Activated CD8-positive, alpha-beta memory T cell treated with anti-CD3 and anti-CD28 coated beads, Interleukin-2, amount 50 U/mL, for 24 hours (primary cell): ENCODE results near the gene CCDC92B.
A peak's percentile ranks its signal among the peaks of the same experiment; 100 is the strongest.

ENCODE experiments used
- DNase-seq: peaks from one replicate; pipeline ENCODE4 v3.0.0-alpha.2; 2020; ENCODE audit errors: extremely low read depth

Gene CCDC92B

DNA sequence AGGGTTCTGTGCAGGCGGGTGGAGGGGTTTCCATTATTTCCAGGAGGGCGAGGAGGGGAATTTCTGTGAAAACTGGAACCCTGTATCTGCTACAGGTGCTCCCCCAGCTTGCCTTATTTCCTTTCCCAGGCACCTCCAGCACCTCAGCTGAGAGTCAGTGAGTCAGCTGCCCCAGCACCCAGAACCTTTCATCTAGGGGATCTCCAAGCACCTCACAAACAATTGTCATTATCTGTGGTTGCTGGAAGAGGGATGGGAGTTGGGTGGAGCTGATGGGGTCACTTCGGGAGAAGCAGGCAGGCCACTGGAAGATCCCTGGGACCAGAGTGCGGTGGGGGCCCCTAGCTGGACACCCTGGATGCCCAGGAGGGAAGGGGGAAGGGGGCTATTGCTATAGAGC lies 27.8 kb downstream of the CCDC92B start:
- DNase-seq, result no peak

DNA sequence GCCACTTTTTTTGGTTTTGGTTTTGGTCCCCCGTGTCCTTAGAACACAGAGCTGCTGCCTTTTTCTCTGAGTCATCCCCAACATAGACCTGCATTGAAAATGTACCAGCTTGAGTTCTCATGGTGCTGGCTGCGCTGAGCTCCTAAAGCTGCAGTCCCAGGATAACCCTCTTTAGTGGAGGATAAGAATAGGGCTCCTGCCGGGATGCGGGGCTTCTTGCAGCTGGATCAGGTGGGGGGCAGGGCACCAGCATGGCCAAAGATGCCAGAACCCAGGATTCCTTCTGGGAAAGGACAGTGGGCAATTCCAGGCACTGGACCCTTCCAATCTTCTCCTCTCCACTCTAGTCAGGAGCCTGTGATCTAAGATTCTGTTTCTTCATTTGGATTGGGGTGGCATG lies 29.6 kb downstream of the CCDC92B start:
- DNase-seq, result no peak

DNA sequence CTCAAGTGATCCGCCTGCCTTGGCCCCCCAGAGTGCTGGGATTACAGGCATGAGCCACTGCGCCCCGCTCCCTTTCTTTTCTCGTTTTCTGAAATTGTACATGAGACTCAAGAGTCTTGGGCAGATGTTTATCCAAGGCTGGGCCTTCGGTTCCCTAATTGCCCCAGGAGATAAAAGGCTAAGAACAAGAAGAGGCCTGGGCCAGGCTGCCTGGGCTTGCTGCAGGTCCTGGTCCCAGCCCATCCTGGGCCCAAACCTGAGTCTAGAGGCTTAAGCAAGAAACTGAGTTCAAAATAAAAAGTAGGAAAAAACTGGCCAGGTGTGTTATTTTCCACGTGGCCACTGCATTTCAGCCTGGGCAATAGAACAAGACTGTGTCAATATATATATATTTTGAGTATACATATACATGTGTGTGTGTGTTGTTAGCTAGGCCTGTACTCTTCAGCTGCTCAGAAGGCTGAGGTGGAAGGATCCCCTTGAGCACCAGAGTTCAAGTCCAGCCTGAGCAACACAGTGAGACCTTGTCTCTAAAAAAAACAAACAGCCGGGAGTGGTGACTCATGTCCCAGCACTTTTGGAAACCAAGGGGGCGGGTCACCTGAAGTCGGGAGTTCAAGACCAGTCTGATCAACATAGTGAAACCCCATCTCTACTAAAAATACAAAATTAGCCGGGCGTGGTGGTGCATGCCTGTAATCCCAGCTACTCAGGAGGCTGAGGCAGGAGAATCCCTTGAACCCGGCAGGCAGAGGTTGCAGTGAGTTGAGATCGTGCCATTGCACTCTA lies 31.1 kb downstream of the CCDC92B start:
- no peak for DNase-seq

DNA sequence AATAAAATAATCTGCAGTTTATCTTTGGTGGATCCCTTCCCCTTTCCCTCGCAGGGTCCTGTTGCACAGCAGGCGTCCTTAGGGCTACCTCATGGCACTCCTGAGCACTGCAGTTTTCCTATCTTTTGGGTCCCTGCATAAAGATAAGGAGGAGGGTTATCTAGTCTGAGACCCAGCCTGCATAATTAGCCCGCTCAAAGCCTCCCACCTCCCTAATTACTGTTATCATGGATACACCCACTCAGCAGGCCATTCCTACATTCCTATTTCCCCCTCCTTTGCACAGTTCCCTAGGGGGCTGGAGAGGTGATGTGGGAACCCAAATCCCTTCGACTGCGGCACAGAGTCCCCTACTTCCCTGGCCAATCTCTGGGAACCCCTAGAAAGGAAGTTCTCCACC lies 32.8 kb downstream of the CCDC92B start:
- DNase-seq, result no peak

DNA sequence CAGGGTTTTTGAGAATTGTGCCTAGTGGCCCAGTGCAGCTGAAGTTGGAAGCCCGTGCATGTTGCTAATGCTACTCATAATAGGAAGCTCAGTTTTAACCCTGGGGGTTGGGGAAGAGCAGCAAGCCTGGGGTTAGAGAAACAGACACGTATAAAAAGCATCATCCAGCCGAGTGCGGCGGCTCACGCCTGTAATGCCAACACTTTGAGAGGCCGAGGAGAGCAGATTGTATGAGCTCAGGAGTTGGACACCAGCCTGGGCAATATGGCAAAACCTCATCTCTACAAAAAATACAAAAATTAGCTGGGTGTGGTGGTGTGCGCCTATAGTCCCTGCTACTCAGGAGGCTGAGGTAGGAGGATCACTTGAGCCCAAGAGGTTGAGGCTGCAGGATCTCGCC lies 35.6 kb downstream of the CCDC92B start:
- no peak for DNase-seq

DNA sequence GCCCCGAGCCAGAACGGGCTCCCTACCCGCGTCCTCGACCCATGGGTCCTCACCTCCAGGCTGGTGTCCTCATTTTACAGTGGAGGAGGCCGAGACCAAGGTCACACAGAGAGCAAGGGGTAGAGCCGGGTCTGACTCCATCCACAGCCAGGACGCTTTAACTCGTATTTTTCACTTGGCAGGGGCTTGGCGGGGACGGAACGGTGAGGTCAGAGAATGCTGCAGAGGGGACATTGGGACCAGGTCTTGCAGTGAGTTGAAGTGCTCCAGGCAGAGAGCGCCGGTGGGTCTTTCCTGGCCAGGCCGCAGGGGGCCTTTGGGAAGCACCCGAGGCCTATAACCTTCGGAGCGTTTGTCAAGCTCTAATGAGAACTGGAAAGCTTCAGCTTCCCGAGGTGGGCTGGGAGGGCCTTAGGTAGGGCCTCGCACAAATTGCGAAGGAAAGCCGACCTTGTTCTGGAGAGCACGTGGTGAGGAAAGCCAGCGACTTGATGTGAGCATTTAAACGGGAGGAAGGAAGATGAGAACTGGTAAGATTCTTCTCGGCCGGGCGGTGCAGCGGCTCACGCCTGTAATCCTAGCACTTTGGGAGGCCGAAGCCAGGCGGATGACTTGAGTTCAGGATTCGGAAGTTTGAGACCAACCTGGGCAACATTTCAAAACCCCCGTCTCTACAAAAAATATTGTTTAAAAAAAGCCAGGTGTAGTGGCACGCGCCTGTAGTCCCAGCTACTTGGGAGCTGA lies 37.0 kb downstream of the CCDC92B start:
- DNase-seq, result no peak

DNA sequence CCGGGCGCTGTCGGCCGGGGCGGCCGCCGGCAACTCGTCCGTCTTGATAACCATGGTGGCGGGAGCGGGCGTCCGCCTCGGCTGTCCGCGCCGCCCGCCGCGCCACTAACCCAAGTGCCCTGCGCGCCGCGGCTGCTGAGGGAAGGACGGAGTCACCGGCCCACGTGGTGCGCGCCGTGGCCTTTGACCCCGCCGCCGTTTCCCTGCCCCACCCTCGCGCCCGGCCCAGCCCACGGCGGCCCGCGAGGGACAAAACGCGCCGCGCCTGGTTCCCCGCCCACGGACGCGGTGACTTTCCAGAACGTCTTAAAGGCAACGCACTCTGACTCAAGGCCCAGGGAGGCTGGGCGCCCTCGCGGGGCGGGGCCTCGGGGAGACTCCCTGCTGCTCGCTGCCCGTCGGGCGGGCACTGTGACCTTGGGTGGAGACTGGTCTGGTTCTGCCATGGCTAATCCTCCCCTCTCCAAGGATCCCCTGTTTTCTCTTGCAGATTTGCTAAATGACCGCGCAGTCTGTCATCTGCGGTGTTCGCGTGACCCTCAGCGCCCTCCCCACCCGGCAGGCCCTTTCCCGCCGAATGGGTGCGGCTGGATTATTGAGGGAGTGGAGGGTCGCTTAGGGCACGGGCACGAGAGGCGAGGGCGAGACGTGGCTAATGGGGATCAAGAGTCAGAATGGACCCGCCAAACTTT lies 37.7 kb downstream of the CCDC92B start, which contains the start of gene CLUH:
Gene CLUH, minus strand, starts transcription at position 157 of the 692 bp plus-strand sequence. Its CDS starts 103 bp downstream, at position 54.
- peak; percentile 90 for DNase-seq

DNA sequence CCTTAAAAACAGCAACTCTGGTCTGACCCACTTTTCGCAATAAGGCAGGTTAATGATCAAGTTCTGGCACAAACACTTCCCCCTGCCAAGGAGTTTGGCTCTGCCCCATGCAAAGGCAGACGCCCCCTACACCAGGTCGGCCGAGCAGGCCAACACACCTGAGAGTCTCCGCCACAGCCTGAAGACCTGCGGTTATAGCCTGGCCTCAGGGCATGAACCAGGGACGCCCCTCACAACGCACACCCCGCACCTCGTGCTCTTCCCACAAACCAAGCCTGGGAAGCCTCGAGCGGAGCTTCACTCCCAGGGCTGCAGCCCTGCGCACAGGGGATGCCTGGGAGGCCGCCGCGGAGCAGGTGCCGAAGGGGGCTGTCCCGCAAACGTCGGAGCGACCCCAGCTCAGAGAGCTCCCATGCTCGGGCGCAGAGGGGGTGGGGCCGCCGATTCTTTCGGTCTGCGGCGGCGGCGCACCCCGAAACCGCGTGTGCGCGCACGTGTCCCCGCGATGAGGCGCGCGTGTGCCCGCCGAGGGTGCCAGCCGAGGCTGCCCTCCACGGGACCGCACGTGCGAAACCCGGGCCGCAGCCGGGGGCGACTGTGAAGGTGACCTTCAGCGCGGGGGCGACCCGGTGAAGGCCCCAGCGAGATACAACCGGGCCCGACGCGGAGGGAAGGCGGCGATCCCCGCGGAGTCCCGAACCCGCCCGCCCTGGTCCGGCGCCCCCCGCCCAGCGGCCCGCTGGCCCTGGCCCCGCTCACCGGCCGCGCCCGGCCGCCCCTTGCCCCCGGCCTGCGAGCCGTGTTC lies 38.4 kb downstream of the CCDC92B start:
- no peak for DNase-seq

DNA sequence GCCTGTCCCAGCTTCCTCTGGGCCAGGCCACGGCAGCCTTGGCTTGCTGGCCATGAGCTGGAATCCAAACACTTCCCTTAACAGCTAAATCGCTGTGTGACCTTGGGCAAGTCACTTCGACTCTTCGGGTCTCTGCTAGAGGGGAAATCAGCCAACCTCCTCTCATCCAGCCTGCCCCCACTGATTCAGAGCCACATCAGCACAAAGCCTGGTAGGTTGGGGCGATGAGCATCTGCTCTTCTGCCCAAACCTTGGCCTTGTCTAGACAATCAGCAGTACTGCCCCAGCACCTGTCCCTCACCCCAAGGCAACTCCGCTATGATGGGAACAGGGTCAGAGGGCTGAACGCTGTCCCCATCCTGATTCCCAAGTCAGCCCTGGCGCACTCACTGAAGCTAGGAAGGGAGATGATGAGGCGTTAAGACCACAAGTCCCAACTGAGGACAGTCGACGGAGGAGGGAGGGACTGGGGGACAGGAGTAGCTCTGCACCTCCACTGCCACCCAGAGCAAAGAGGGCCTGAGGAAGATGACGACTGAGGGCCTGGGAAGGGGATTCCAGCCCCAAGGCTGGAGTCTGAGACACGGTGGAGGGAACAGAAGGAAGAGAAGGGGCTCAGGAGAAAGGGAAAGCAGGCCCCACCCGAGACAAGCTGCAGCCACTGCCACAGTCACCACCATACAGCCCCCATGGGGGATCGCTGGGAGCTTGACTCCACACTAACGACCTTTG lies 39.2 kb downstream of the CCDC92B start:
- DNase-seq, result no peak

DNA sequence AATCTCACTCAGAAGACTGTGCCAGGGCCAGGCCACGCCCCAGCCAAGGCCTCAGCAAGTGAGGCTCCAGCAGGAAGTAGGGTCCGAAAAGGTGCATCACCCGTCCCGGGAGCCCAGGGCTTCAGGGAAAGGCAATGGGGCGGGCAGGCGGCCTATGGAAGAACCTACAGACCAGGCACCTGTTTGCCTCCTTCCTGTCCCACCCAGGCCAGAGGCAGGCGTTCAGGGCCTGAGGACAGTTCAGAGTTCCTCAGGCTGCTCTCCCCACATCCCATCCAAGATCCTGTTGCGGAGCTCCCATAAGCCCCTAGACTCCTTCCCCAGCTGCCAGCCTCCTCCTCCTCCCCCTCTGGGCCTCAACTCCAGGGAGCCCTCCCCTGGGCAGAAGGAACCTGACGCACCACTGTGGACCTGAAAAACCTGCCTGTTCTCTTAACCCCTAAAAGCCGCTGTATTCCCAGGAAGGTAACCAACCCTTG lies 40.2 kb downstream of the CCDC92B start:
- DNase-seq, result no peak

DNA sequence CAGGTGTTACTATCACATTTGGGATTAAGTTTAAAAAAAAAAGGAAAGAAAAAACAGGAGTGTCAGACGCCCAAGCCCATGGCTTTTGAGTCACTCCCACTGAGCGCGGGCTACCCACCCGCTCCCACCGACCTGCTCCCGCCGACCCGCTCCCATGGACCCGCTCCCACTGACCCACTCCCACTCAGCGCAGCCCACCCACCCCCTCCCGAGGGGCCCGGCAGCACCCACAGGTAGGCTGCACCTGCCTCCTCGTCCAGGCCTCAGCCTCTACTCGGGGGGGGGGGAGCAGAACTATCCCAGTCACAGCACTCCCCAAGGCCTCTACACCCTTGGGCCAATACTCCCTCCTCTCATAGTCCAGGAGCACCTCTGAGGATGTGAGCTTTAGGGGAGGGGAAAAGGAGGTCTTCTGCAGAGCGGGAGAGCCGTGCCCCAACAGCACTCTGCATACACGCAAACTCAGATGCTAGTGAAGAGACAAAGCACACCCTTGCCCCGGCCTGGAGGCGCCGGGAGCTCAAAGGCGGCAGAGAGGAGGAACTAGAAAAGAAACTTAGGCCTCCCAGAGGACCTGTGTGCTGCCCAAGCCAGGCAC lies 40.8 kb downstream of the CCDC92B start:
- no peak for DNase-seq

DNA sequence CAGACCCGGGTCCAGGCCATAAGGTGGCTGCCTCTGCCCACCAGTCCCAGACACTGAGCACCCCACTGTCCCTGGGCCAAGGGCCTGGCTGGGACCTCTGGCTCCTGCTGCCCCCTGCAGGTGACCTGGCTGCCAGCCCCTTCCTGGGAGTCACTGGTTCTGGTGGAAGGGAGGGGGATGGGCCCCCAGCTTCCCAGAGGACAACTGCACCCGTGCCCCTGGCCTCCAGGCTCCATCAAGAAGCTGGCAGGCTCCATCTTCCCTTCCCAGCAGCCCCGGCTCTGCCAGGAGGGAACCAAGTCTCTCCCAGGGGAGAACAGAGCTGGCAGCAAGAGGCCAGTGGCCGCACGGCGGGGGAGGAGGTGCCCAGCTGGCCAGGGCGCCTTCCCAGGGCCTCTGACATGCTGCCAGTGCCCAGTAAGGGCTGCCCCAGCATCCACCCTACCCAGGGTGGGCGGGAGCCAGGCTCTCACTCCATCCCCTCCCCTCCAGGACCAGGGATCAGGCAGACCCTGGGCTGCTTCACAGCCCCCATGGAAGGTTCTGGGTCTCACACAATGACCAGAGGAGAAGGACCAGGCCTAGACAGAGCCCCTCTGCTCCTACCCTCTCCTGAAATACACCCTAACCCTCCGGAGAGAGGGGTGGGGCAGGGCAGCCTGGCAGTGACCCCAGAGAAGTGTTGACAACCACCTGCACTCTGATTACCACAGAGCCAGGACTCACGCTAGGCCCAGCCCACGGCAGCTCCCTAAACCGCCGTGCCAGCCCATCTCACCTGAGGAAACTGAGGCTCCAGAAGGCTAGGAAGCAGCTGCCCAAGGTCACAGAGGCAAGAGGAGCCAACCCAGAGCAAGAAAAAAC lies 41.5 kb downstream of the CCDC92B start:
- no peak for DNase-seq

DNA sequence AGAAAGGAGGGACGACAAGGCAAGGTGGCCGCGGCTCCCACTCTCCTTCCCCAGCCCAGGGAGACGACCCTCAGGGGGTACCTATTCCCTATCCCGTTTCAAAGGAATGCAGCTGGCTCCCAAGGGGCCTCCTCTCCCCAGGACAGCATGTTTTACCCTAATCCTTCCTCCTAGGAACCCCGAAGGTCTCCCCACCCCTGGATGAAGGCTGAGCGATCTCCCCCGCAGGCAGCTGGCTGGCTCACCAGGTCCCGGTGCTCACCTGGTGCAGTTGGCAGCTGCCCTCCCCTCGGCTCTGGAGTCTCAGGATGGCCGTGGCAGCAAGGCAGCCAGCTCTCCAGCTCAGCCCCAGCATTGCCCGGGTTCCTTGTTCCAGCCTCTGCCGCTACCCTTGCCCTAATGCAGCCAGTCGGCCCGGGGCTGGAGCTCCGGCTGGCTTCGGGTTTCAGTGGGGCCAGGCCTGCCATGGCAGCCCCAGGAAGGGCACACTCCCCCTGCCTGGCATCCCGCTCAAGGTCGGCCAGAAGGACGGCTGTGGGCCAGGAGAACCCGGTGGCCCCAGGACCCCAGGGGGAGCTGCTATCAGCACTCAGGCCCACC lies 42.4 kb downstream of the CCDC92B start:
- DNase-seq, result no peak

DNA sequence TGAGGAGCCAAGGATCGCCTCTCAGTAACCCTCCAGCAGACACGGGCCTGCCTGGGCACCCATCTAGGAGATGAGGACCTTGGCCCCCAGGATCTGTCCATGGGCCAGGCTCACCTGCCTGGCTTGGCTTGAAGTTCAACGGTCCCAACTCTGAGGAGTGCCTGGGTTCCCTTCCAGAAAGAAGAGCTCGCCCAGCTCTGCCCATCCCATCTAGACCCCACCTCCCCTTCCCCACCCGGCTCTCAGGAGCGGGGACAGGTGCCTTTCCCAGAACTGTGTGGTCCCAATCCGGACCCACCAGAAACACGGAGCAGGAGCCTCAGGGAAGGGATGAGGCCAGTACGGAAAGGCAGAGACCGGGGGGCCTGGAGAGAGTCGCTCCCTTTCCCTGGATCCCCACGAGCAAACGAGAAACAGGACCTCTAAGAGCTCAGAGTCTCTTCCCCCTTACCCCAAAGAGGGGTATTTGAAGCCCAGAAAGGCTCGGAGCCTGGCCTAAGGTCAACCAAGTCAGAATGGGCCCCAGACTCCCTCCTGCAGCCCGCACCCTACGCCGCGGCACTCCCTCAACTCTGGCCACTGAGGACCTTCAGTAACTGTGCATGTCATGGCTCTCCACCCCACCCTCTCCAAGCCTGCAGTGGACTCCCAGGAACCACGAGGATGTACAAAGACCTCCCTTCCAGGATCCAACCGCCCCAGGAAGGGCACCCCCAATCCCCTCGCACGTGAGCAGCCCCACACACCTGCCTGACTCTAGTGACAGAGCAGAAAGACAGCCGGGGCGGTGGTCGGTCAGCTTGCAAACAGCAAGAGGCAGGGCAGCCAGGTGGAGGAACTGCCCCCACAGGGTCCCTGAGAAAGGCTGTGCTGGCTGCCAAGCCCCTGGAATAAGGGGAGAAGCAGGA lies 43.3 kb downstream of the CCDC92B start:
- DNase-seq, result no peak

DNA sequence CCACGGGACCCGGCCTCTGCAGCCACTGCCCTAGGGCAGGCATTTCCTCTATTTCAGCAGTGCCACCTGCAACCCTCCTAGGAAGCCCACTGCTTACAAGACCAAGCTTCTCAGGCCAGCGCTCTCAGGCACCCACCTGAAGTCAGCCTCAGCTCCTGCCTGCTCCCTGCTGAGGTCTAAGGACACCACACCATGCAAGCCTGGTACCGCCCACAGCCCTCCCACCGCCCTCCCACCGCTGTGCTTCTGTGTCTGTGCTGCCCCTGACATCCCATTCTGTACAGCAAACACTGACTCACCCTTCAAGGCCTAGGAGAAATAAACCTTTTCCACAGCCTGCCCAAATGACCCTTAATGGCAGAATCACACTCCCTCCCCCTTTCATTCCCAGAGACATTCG lies 44.2 kb downstream of the CCDC92B start:
- no peak for DNase-seq

DNA sequence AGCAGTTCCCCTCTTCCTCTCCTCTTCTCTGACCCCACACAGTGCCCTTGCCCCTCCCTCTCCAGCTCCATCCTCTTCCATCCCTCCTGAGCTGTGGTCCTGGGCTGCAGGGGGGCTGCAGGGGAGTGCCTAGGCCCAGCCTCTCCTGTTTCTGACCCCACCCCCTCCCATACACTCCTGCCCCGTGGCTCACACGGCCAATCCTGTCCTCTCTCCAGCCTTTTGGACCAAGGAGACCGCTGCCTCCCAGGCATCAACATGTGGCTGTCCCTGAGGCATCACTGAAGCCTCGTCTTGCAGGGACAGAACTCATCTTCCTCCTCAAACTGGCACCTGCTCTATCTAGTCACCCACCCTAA lies 44.6 kb downstream of the CCDC92B start:
- DNase-seq, result no peak

DNA sequence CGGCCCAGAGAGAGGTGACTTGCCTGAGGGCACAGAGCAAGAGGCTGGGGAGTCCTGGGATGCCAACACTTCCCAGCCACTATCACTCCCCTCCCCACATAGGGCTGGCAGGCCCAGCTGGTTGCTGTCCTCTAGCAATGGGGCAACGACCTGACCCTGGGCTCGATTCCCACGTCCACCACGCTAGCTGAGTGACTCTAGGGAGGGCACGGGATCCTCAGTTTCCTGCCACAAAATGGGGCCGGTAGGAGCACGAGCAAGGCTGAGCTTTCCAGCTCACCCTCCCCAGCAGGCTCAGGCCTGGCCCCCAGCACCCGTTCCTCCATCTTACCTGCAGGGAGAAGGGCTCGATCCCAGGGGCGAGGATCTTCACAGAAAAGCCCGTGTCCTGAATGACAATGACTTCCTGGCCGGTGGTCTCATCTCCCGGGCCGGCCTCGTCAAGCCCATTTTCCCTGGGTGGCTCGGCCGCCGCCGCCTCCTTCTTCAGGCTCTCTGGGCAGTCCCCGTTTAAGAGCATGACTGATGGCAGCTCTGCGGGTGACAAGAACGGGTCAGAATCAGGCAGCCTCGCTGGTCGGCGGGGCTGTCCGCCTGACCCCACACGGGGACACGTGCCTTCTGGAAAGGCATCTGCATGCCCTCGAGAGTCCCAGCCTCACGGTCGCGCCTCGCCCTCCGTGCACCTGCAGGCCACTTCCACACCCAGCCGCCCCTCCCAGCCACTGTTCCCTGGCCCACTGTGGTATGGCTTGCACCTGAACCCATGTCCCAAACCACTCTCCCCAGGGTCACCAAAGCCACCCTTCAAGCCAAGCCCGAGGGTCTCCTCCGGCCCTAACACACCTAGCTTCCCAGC lies 45.2 kb downstream of the CCDC92B start:
- DNase-seq, result no peak
